ENCODE data around the gene SCAMP4. TPM values are rescaled to one million over a fixed set of nuclear protein-coding genes. Genes with fewer than 3 reads are reported as not detected.

SCAMP4 gene
- total RNA-seq, 1 donor from 2014 or later: 16.4 TPM

DNA sequence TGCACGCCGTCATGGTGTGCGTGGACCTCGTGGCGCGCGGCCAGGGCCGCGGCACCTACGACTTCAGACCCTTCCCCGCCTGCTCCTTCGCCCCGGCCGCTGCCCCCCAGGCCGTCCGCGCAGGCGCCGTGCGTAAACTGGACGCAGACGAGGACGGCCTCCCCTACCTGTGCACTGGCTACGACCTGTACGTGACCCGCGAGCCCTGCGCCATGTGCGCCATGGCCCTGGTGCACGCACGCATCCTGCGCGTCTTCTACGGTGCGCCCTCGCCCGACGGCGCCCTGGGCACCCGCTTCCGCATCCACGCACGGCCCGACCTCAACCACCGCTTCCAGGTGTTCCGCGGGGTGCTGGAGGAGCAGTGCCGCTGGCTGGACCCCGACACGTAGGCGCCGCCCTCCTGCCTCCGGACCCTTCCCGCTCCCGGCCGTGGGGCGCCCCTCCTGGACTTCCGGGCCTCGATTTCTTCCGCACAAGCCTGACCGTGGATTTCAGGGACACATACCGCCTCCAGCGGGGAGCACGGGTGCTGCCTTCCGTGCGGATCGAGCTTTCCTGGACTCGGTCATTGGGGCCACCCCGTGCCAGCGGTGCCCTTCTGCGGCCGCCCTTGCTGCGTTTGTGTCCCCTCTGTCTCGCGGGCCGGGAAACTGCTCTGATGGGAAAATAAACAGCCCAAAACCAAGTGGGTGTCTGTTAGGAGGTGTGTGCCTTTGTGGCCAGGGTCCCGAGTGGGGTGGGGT lies 7.7 kb downstream of the SCAMP4 start:
- DNase-seq (ENCODE audit: low spot score): no peak

GRCh38 chr19:1913781-1914577 lies 8.8 kb downstream of the SCAMP4 start:
- no peak for DNase-seq (ENCODE audit: low spot score)

DNA sequence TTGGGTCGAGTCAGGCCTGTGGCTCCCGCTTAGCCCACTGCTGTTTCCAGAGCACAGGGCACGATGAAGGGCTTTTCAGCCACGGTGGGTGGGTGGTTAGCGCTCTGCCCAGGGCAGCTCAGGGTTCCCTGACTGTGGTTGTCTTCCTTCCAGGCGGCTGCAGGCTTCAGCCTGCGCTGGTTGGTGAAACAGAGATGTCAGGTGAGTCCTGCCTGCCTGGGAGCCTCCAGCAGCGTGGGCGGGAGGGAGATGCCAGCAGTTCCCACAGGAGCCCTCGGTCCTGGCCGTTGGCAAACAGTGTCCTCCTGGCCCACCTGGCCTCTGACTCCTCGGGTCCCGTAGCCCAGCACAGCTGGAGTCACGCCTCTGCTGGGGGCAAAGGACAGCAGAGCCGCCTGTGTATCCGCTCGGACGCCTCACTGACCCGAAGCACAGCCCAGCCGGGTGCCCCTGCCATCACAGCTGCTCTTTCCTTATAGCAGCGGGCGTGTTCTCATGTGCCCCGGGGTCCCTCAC lies 9.7 kb downstream of the SCAMP4 start:
- no peak for DNase-seq (ENCODE audit: low spot score)

DNA sequence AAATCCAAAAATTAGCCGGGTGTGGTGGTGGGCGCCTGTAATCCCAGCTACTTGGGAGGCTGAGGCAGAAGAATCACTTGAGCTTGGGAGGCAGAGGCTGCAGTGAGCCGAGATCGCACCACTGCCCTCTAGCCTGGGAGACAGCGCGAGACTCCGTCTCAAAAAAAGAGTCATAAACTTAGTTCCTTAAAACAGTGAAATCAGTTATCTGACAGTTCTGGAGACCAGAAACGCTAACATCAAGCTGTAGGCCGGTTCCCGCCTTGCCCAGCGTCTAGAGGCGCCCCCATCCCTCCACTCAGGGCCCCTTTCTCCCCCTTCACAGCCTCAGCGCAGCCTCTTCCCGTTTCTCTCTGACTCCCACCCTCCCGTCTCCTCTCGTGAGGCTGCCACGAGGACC lies 11.9 kb downstream of the SCAMP4 start:
- no peak for DNase-seq (ENCODE audit: low spot score)

- no peak for DNase-seq (ENCODE audit: low spot score)
These were observed 12.7 kb downstream of the SCAMP4 start for GRCh38 chr19:1917926-1918325.

GRCh38 chr19:1918975-1919374 lies 13.8 kb downstream of the SCAMP4 start:
- no peak for DNase-seq (ENCODE audit: low spot score)

- DNase-seq (ENCODE audit: low spot score): no peak
These were observed 15.4 kb downstream of the SCAMP4 start for GRCh38 chr19:1920644-1921043.

DNA sequence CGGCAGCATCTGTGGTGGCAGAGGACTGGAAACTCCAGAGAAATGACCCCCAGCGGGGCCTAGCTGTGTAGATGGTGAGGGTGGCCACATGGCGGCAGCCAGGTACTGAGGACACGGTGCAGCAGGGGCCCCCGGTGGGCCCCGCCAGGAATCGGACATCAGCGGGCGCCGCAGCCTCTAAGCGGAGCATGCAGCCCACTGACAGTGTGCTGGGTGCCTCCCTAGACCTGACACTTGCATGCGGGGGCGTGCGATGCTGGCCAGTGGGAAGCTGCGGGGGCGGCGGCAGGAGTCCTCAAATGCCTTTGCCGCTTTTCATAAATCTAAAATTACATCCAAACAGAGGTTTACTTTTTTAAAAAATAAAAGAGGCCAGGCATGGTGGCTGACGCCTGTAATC lies 16.1 kb downstream of the SCAMP4 start:
- DNase-seq (ENCODE audit: low spot score): no peak

DNA sequence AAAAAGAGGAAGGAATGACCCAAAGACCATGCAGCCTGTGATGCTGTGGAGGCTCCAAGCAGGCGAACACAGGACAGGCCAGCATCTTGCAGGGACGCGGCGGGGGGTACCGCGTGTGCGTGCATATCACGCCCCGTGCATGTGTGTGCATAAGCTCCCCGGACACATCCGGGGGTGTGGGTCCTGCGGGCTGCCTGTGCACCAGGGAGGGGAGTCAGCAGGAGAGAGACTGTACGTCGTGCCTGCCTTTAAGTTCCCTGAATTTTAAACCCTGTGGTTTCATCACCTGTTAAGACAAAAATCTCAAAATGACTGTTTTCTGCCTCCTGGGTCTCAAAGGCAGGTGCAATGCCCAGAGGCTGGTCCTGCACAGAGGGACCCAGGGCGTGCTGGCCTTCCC lies 16.6 kb downstream of the SCAMP4 start:
- no peak for DNase-seq (ENCODE audit: low spot score)

DNA sequence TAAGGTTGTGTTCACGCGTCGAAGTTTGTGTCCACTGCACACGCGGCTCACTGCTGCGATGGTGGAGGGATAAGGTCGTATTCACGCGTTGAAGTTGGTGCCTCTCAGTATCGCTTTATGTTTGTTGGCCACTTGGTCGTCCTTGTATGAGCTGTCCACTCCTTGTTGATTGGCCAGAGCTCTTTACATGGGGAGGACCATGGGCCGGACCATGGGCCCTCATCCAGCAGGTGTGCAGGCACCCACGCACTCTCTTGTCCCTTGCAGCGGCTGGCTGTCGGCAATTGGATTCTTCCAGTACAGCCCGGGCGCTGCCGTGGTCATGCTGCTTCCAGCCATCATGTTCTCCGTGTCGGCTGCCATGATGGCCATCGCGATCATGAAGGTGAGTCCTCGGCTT lies 17.6 kb downstream of the SCAMP4 start:
- no peak for DNase-seq (ENCODE audit: low spot score)

DNA sequence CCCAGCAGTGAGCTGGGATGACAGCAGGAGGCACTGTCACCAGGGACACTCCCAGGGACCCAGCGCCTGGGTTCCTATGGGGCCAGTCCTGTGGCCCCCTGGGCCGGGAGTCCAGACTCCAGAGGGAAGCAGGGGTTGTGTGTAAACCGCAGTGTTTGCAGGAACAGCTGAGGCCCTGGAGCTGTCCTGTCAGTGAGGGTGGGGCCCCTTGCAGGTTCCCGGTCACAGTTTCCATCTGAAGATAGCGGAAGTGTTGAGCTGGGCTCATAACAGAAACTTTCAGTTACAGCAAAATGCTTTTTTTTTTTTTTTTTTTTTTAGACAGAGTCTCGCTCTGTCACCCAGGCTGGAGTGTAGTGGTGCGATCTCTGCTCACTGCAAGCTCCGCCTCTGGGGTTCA lies 18.1 kb downstream of the SCAMP4 start:
- no peak for DNase-seq (ENCODE audit: low spot score)

- DNase-seq (ENCODE audit: low spot score): no peak
These were observed 19.2 kb downstream of the SCAMP4 start for GRCh38 chr19:1924320-1924961.

GRCh38 chr19:1925544-1925943 lies 20.3 kb downstream of the SCAMP4 start:
- no peak for DNase-seq (ENCODE audit: low spot score)

DNA sequence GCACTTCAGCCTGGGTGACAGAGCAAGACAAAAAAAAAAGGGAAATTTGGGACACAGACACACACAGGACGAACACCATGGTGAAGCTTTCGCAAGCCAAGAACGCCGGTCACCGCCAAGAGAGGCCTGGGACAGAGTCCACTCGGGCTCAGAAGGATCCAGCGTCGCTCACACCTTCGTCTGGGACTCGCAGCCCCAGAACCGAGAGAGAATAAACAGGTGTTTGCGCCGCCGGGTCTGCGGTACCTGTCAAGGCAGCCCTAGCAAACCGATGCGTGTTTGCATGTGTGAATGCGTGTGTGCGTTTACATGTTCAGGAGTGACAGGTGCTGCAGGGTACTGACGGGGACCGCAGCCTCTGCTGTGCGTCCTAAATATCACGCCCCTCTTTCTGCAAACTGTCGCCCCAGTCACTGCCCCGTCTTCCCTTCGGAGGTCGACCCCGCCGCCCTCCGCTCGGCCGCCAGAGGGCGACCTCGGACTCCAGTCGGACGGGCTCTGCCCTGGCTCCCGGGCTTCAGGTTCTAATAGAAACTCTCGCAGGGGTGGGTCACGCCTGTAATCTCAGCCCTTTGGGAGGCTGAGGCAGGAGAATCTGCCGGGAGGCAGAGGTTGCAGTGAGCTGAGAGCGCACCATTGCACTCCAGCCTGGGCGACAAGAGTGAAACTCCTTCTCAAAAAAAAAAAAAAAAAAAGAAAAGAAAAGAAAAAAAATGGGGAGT lies 24.0 kb downstream of the SCAMP4 start:
- DNase-seq (ENCODE audit: low spot score): peak; percentile 65

DNA sequence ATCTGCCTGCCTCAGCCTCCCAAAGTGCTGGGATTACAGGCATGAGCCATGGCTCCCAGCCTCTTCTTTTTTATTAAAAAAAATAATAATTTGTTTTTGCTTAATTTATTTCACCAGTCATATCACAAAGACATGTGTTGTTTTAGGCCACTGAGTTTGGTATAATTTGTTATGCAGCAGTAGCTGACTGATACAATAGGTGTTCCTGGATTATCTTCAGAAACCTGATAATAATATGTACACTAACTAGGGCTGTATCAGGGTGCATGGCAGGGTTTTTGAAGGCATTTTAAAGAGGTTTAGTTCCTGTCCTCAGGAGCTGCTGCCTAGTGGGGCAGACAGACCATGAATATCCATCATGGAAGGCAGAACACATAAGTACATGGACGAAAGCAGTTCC lies 26.2 kb downstream of the SCAMP4 start:
- DNase-seq (ENCODE audit: low spot score): no peak

- DNase-seq (ENCODE audit: low spot score): no peak
These were observed 27.2 kb downstream of the SCAMP4 start for GRCh38 chr19:1932395-1932794.

- no peak for DNase-seq (ENCODE audit: low spot score)
These were observed 28.0 kb downstream of the SCAMP4 start for GRCh38 chr19:1933244-1933643.

GRCh38 chr19:1933942-1934341 lies 28.7 kb downstream of the SCAMP4 start:
- DNase-seq (ENCODE audit: low spot score): no peak

- no peak for DNase-seq (ENCODE audit: low spot score)
These were observed 30.4 kb downstream of the SCAMP4 start for GRCh38 chr19:1935484-1936208.

GRCh38 chr19:1936430-1936829 lies 31.2 kb downstream of the SCAMP4 start:
- DNase-seq (ENCODE audit: low spot score): no peak

All from umbilical cord (tissue), 2 donors.